ENCODE data around the gene WDCP.
"Not testable (repeated sequence)": the region's sequence is repeated elsewhere in the genome, so short reads cannot be mapped to it uniquely, and the experiment has no call there.

The WDCP gene

GRCh38 chr2:24046930-24047702 is at the start of gene WDCP:
Gene WDCP (minus strand): TSS chr2:24047391. CDS start chr2:24039494, 7,897 bp downstream.
- DNase-seq, result peak; percentile 98

- DNase-seq, result not testable (repeated sequence)
These were observed 48.0 kb upstream of the WDCP start for GRCh38 chr2:24095171-24095677.

- not testable (repeated sequence) for DNase-seq
These were observed 46.1 kb upstream of the WDCP start for GRCh38 chr2:24093270-24093669.

- DNase-seq, result no peak
These were observed 41.7 kb upstream of the WDCP start for GRCh38 chr2:24088821-24089359.

GRCh38 chr2:24087032-24087431 is 39.8 kb upstream of the WDCP start:
- no peak for DNase-seq

DNA sequence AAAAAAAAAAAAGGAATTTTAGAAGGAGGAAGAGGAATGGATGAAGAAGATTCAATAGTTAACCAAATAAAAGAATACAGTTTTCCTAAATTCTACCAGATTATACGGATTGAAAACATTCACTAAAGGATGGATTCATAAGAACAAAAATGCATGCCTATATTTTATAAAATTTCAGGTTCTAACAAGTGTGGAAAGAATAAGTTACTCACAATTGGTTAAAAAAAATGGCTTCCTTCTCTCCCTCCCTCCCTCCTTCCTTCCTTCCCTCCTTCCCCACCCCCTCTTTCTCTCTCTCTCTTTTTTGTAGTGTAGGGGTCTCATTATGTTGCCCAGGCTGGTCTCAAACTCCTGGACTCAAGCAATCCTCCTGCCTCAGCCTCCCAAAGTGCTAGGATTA is 39.0 kb upstream of the WDCP start:
- DNase-seq, result no peak

DNA sequence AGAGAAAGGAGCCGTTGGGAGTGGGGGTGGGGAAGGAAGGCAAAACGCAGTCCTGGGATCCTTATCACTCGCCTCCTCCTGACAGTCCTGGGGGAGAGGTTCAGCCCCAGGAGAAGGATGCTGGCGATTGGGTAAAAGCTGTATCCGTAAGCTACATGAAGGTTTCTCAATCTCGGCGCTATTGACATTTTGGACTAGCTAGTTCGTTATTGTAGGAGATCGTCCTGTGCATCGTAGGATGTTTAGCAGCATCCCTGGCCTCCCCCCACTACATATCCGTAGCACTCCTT is 38.0 kb upstream of the WDCP start:
- no peak for DNase-seq

- peak; percentile 66 for DNase-seq
These were observed 37.4 kb upstream of the WDCP start, which contains the start of gene TP53I3 for GRCh38 chr2:24084386-24085199. Gene TP53I3 (minus strand): TSS chr2:24084834. CDS start chr2:24084326, 508 bp downstream.

GRCh38 chr2:24083567-24084385 is 36.6 kb upstream of the WDCP start:
- peak; percentile 66 for DNase-seq

- no peak for DNase-seq
These were observed 35.8 kb upstream of the WDCP start for GRCh38 chr2:24082787-24083566.

DNA sequence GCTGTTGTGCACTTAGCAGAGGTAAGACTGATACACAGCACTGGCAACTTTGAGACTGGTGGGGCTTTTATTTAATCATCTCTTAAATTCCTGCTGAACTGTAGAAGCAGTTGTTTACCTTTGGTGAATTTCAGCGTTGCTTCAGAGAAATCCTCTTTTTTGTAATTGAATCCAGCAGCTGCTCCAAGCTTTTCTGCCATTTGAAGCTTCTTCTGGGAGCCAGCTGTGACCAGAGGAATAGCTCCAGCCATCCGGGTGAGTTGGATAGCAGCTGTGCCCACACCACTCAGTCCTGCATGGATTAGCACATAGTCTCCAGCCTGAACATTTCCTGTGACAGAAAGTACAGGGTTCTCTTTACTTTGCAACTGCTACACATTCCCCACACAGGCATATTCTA is 33.5 kb upstream of the WDCP start:
- DNase-seq, result no peak

DNA sequence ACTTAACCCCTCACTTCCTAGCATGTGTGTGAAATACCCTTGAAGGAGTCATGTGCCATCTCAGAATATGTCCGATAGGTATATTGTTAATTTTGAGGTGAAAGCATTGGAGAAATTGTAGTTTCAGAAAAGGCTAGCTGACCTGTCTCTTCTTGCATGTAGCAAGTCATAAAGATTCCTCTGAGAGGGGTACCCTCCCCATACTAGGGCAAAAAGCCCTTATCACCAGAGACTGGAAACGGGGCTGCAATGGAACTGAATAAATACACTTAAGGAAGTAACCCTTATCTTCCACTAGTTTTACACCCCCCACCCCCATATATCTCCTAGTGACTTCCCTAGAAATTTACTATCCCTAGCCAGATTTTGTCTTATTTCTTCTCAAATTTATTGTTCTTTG is 30.7 kb upstream of the WDCP start:
- DNase-seq, result no peak

GRCh38 chr2:24077535-24077877 is 30.3 kb upstream of the WDCP start:
- no peak for DNase-seq

- DNase-seq, result no peak
These were observed 29.8 kb upstream of the WDCP start for GRCh38 chr2:24076849-24077534.

DNA sequence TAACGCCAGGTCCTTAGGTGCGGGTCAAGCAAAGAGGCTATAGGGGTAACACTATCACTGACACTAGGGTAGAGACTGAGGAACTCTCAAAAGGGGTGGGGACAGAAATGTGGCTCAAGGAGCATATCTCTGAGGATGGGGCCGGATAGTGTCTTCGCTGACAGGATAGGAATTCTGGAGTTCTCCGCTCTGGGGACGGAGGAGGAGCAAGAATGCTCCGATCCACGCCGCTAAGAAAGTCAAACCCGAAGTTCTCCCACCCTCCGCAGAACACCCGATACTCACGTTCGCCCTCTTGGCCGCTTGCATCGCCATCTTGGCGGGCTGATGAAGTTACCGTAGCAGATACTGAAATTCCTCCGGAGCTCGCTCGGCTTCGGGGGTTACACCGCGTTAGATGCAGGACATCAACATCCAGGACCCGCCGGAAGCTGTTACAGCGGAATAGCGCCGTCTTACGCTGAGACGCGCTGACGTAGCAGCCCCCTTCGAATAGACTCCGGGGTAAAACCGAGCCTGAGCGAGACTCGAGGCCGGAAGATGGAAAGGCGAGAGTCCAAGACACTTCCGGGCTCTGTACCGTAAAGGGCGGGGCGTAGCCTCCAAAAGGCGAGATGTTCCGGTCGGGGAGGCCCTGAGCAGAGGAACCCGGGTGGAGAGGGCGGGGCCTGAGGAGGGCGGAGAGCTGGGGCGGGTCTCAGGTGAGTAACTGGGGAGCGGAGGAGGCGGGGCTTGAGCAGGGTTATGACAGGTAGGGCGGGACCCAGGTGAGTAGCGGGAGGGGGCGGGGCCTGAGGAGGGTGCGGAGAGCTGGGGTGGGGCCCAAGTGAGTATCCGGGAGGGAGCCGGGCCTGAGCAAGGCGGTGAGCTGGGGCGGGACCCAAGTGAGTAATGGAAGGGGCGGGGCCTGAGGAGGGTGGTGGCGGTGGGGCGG is 29.0 kb upstream of the WDCP start, which contains the start of gene SF3B6:
Gene SF3B6 (minus strand): TSS at position 412 of the 934 bp plus-strand sequence. CDS start 97 bp downstream, at position 315.
- DNase-seq, result peak; percentile 84

DNA sequence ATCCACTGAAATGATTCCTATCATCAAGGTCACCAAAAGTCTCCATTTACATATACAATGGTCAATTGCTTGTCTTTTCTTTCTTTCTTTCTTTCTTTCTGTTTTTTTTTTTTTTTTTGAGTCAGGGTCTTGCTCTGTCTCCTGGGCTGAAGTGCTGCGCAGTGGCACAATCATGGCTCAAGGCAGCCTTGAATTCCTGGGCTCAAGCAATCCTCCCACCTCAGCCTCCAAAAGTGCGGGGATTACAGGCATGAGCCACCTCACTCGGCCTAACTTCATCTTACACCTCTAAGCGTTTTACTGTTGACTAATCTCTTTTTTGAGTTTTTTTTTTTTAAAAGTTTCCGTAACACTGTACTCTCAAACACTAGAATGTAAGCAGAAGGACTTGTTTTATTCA is 28.1 kb upstream of the WDCP start:
- no peak for DNase-seq

- DNase-seq, result no peak
These were observed 26.6 kb upstream of the WDCP start for GRCh38 chr2:24073816-24074215.

GRCh38 chr2:24072259-24072658 is 25.1 kb upstream of the WDCP start:
- DNase-seq, result no peak

GRCh38 chr2:24065341-24065740 is 18.1 kb upstream of the WDCP start:
- DNase-seq, result no peak

GRCh38 chr2:24058564-24059271 is 11.5 kb upstream of the WDCP start:
- DNase-seq, result no peak
